HG02973 (cell line): ENCODE data around the gene PEPD.

ENCODE experiments used
- ATAC-seq: cut with Tn5 transposase; IDR thresholded peaks from one replicate; pipeline ENCODE4 v1.9.1; 2021; ENCODE audit warnings: moderate library complexity; ENCODE audit not compliant: unreplicated experiment

The PEPD gene

GRCh38 chr19:33339016-33339984, 182.3 kb downstream of the PEPD start:
- ATAC-seq: no peak
